ENCODE results near the gene TCIRG1. TPM values are rescaled to one million over a fixed set of nuclear protein-coding genes. Genes with fewer than 3 reads are reported as not detected.

The TCIRG1 gene
- total RNA-seq, 2 donors from 2014 or later = 354 to 380 TPM

- H3K27me3 Mint-ChIP-seq = no peaks in the 10 kb centered on the region
- peaks cover 0 to 3% of the 10 kb centered on the region in 2 donors for H3K4me1 Mint-ChIP-seq (ENCODE audit: low read depth in 2 of 2)
- H3K9me3 Mint-ChIP-seq = no peaks in the 10 kb centered on the region
- ATAC-seq (peak in 1 of 2 donors; percentile 34), DNase-seq (ENCODE audit: low spot score) (no peak)
- H3K27ac Mint-ChIP-seq = no peak overlapping the region
- no peaks in the 10 kb centered on the region for H3K36me3 Mint-ChIP-seq
- no peak overlapping the region for H3K4me3 Mint-ChIP-seq
Observed at GRCh38 chr11:68019486-68019885, 19.3 kb upstream of the TCIRG1 start.

- H3K27me3 Mint-ChIP-seq = no peaks in the 10 kb centered on the region
- no peaks in the 10 kb centered on the region for H3K36me3 Mint-ChIP-seq
- no peak overlapping the region for H3K4me3 Mint-ChIP-seq
- peaks cover 0 to 3% of the 10 kb centered on the region in 2 donors for H3K4me1 Mint-ChIP-seq (ENCODE audit: low read depth in 2 of 2)
- H3K27ac Mint-ChIP-seq = no peak overlapping the region
- no peaks in the 10 kb centered on the region for H3K9me3 Mint-ChIP-seq
- no peak for DNase-seq (ENCODE audit: low spot score)
- ATAC-seq = no peak
Observed at GRCh38 chr11:68020575-68020974, 18.2 kb upstream of the TCIRG1 start.

DNA sequence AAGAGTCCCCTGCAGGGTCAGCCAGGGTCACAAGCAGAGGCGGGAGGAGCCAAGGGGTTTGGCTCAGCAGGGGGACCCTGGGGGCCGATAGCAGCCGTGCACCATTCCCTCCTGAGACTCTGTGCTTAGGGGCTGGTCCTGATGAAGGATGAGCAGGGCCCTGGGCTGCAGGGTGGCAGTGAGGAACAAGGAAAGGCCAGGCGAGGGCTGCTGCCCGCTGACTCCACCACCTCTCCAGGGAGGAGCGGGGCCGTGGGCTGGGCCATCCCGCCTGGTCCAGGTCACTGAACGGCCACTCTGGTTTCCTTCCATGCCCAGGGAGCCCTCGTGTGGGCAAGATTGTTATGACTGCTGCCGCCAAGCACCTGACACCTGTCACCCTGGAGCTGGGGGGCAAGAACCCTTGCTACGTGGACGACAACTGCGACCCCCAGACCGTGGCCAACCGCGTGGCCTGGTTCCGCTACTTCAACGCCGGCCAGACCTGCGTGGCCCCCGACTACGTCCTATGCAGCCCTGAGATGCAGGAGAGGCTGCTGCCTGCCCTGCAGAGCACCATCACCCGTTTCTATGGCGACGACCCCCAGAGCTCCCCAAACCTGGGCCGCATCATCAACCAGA, 17.5 kb upstream of the TCIRG1 start:
- Mint-ChIP-seq H3K4me1 (ENCODE audit: low read depth in 2 of 2) (peaks cover 0 to 3% of the 10 kb centered on the region in 2 donors), H3K27me3 (no peaks in the 10 kb centered on the region), H3K36me3 (no peaks in the 10 kb centered on the region), H3K27ac (no peak overlapping the region), H3K4me3 (no peak overlapping the region), H3K9me3 (no peaks in the 10 kb centered on the region)
- ATAC-seq (no peak), DNase-seq (ENCODE audit: low spot score) (no peak)

DNA sequence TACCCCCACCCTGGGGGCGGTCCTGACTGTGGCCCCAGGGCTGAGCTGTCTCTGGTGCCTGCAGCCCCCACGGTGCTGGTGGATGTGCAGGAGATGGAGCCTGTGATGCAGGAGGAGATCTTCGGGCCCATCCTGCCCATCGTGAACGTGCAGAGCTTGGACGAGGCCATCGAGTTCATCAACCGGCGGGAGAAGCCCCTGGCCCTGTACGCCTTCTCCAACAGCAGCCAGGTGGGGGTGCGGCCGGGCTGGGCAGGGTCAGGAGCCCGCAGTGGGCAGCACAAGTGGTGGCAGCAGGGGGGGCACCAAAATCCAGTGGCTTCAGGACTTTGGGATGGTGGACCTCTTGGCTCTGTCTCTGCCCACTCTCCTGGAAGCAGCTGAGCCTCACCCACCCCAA, 16.3 kb upstream of the TCIRG1 start:
- no peak for DNase-seq (ENCODE audit: low spot score)
- Mint-ChIP-seq H3K27me3 (no peaks in the 10 kb centered on the region), H3K27ac (no peak overlapping the region), H3K4me3 (no peak overlapping the region), H3K9me3 (no peaks in the 10 kb centered on the region), H3K4me1 (ENCODE audit: low read depth in 2 of 2) (peaks cover 0 to 5% of the 10 kb centered on the region in 2 donors), H3K36me3 (no peaks in the 10 kb centered on the region)
- no peak for ATAC-seq

- Mint-ChIP-seq H3K27me3 (no peaks in the 10 kb centered on the region), H3K36me3 (no peaks in the 10 kb centered on the region), H3K4me3 (no peak overlapping the region), H3K27ac (no peak overlapping the region), H3K4me1 (ENCODE audit: low read depth in 2 of 2) (peaks cover 6 to 8% of the 10 kb centered on the region in 2 donors), H3K9me3 (no peaks in the 10 kb centered on the region)
- ATAC-seq (no peak), DNase-seq (ENCODE audit: low spot score) (no peak)
Observed at GRCh38 chr11:68024508-68024907, 14.3 kb upstream of the TCIRG1 start.

DNA sequence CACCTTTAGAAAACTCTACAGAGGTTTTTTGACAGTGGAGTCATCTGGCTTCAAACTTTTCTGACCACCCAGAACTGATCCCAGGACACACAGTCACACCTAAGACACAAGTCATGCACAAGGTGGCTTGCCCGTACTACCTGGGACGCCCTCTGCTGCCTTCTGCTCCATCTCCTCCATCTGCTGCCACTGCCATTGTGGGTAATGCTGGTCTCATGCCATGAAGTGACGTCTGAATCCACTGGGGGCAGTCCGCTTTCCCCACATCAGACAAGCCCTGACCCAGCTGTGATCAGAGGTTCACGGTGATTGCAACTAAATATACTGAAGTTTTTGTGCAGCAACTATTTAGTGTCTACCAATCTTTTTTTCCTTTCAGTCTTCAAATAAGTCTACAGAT, 13.8 kb upstream of the TCIRG1 start:
- no peak for ATAC-seq
- Mint-ChIP-seq H3K36me3 (no peaks in the 10 kb centered on the region), H3K27me3 (no peaks in the 10 kb centered on the region), H3K27ac (no peak overlapping the region), H3K4me1 (ENCODE audit: low read depth in 2 of 2) (peaks cover 6 to 10% of the 10 kb centered on the region in 2 donors), H3K4me3 (no peak overlapping the region), H3K9me3 (no peaks in the 10 kb centered on the region)
- DNase-seq (ENCODE audit: low spot score) = no peak

DNA sequence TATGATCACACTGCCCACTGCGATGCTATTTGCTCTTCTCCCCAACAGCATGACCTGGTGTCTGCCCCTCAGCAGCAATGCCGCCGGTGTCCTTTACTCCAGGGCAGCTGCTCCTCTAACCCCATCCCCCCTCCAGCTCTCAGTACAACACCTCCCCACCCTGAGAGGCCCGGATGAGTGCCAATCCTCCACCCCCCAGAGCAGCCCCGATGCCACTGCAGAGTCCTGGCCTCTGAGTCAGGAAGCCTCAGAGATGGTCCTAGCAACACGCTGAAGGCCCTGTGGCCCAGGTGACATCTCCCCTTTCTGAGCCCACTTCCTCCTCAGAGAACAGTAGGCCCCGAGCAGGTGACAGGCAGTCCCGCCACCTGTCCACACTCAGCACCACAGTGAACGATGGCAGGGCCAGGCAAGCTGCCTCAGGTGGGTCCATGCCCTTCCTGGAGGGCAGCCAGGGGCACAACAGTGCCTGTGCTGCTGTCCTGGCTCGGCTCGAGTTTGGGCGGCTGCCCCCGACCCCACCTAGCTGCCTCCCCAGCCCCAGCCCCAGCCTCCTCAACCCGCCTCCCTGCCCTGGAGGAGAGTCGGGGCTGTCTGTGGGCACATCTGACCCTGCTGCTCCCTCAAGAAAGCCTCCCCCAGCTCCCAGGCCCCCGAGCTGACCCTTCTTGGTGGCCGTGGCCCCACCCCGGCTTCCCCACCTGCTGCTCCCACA, 12.3 kb upstream of the TCIRG1 start:
- H3K27ac Mint-ChIP-seq = peak overlapping the region in 1 of 2 donors; percentile 37
- H3K36me3 Mint-ChIP-seq = no peaks in the 10 kb centered on the region
- ATAC-seq = no peak
- H3K4me1 Mint-ChIP-seq (ENCODE audit: low read depth in 2 of 2) = peaks cover 8 to 19% of the 10 kb centered on the region in 2 donors
- no peaks in the 10 kb centered on the region for H3K27me3 Mint-ChIP-seq
- H3K9me3 Mint-ChIP-seq = no peaks in the 10 kb centered on the region
- DNase-seq (ENCODE audit: low spot score) = no peak
- no peak overlapping the region for H3K4me3 Mint-ChIP-seq

- Mint-ChIP-seq H3K27me3 (no peaks in the 10 kb centered on the region), H3K4me1 (ENCODE audit: low read depth in 2 of 2) (peaks cover 12 to 23% of the 10 kb centered on the region in 2 donors), H3K27ac (no peak overlapping the region), H3K9me3 (no peaks in the 10 kb centered on the region), H3K36me3 (no peaks in the 10 kb centered on the region), H3K4me3 (no peak overlapping the region)
- ATAC-seq = no peak
- no peak for DNase-seq (ENCODE audit: low spot score)
Observed at GRCh38 chr11:68027667-68028066, 11.2 kb upstream of the TCIRG1 start.

DNA sequence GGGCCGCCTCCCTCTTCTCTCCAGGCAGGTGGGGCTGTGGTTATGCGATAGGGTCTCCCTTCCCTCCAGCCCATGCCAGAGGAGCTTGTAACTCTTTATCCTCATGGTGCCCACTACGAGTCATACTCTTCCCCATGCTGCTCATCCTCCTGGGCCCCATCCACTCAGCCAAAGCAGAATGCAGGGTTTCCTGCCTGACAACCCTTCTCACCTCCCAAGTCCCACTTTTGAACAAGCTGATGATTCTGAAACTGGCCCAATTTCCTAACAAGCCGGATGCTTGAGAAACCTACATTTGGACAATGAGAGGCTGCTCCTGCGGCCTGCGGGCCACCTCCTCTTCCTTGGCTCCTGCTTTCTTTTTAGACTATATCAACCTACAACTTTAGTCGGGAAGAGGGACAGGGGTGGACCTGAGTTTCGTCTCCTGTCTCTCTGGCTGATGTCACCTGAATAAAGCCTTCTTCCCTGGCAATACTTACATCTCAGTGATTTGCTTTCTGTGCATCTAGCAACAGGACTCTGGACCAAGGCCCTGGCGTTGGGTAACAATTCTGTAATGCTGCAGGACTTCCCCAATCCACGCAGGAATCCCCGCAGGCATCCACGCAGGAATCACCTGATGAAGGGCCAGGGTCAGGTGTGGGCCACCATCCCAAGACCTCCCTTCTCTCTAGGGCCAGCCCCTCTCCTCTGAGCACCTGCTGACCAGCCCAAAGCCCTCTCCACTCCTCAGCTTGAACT, 9.9 kb upstream of the TCIRG1 start:
- Mint-ChIP-seq H3K36me3 (no peaks in the 10 kb centered on the region), H3K4me3 (no peak overlapping the region), H3K27me3 (no peaks in the 10 kb centered on the region), H3K9me3 (no peaks in the 10 kb centered on the region), H3K27ac (peak overlapping the region in 1 of 2 donors; percentile 10), H3K4me1 (ENCODE audit: low read depth in 2 of 2) (peaks cover 12 to 26% of the 10 kb centered on the region in 2 donors)
- ATAC-seq = no peak
- no peak for DNase-seq (ENCODE audit: low spot score)

DNA sequence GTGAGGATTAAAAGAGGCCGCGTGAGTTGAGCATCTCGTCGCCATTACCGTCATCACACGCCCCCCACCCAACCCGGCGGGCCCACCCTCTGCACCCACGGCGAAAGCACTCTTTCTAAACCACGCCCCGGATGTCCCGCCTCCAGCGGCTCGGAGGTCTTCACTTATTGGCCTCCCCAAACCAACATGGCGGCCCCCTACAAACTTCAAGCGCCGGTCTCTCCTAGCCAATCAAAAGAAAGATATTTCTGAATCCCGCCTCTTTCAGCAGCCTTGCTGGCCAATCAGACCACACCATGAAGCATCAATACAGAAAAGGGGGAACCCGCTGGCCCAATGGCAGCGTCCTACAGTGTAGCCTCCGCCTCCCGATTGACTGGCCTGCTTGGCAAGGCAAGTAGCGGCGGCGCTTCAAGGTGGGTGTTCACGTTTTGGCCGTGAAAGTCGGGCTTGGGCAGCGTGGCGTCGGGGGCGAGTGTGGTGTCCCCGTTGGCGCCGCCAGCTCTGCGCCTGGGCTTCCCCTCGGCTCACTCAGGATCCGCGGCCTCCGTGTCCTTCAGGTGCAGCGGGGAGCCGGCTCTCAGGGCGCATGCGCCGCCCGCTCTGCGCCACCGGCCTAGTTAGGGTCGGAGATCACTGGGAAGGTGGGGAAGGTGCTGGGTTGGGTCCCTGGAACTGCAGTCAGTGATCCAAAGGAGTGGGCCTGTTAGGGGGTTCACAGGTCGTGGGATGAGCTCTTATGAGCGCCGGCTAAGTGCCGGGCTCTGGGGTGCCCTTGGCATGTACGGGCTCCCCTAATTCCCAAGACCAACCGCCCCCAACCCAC, 8.3 kb upstream of the TCIRG1 start, which contains the start of gene NDUFS8:
NDUFS8 (plus strand) TSS at position 364 of the 826 bp plus-strand sequence. CDS start 1,471 bp downstream, outside the sequence.
- no peaks in the 10 kb centered on the region for H3K27me3 Mint-ChIP-seq
- peak within 1 kb of the TSS; percentile 93 to 96 for H3K27ac Mint-ChIP-seq
- peaks cover 12 to 28% of the 10 kb centered on the region in 2 donors for H3K4me1 Mint-ChIP-seq (ENCODE audit: low read depth in 2 of 2)
- no peaks in the 10 kb centered on the region for H3K36me3 Mint-ChIP-seq
- ATAC-seq (peak; percentile 97 to 99), DNase-seq (ENCODE audit: low spot score) (peak; percentile 97)
- peak within 1 kb of the TSS; percentile 87 for H3K4me3 Mint-ChIP-seq
- no peaks in the 10 kb centered on the region for H3K9me3 Mint-ChIP-seq

- Mint-ChIP-seq H3K27me3 (no peaks in the 10 kb centered on the region), H3K36me3 (no peaks in the 10 kb centered on the region)
- no peak for DNase-seq (ENCODE audit: low spot score)
Observed at GRCh38 chr11:68031144-68031464, 7.7 kb upstream of the TCIRG1 start.

GRCh38 chr11:68032003-68032402, 6.8 kb upstream of the TCIRG1 start:
- H3K27ac Mint-ChIP-seq = peak overlapping the region; percentile 93 to 96
- no peaks in the 10 kb centered on the region for H3K9me3 Mint-ChIP-seq
- ATAC-seq = no peak

More at GRCh38 chr11:68031144-68031464, 7.7 kb upstream of the TCIRG1 start:
- H3K4me3 Mint-ChIP-seq = peak overlapping the region; percentile 87
- no peak for ATAC-seq
- H3K9me3 Mint-ChIP-seq = no peaks in the 10 kb centered on the region
- peaks cover 12 to 28% of the 10 kb centered on the region in 2 donors for H3K4me1 Mint-ChIP-seq (ENCODE audit: low read depth in 2 of 2)
- peak overlapping the region; percentile 93 to 96 for H3K27ac Mint-ChIP-seq

GRCh38 chr11:68032997-68033707, 5.7 kb upstream of the TCIRG1 start:
- ATAC-seq = no peak
- Mint-ChIP-seq H3K36me3 (no peaks in the 10 kb centered on the region), H3K4me3 (no peak overlapping the region), H3K27me3 (no peaks in the 10 kb centered on the region), H3K27ac (peak overlapping the region in 1 of 2 donors; percentile 41), H3K4me1 (ENCODE audit: low read depth in 2 of 2) (peaks cover 25 to 39% of the 10 kb centered on the region in 2 donors), H3K9me3 (no peaks in the 10 kb centered on the region)
- no peak for DNase-seq (ENCODE audit: low spot score)

More at GRCh38 chr11:68032003-68032402, 6.8 kb upstream of the TCIRG1 start:
- peak overlapping the region; percentile 87 for H3K4me3 Mint-ChIP-seq
- H3K4me1 Mint-ChIP-seq (ENCODE audit: low read depth in 2 of 2) = peaks cover 19 to 33% of the 10 kb centered on the region in 2 donors
- no peak for DNase-seq (ENCODE audit: low spot score)
- H3K36me3 Mint-ChIP-seq = no peaks in the 10 kb centered on the region
- H3K27me3 Mint-ChIP-seq = no peaks in the 10 kb centered on the region
